B cell (primary cell): ENCODE data around the gene ARHGEF38. TPM values are rescaled to one million over a fixed set of nuclear protein-coding genes. Genes with fewer than 3 reads are reported as not detected.

ENCODE experiments used
- ATAC-seq: fragments of 200-7000 bp; cut with Tn5 transposase; one replicate; pipeline ENCODE4 v1.10.0; 2021; ENCODE audit warnings: low read depth, mild to moderate bottlenecking, moderate number of reproducible peaks, moderate library complexity
- CTCF ChIA-PET: fragments of 350-600 bp; sonication (Branson Sonifier 250); formaldehyde crosslinking; loops from one replicate; lab custom pipeline; 2021; ENCODE audit warnings: antibody characterized with exemption, inconsistent platforms; lab: Charles Lee
- POLR2A ChIA-PET: fragments of 350-600 bp; sonication (Branson Sonifier 250); formaldehyde crosslinking; loops from one replicate; lab custom pipeline; 2021; ENCODE audit warnings: antibody characterized with exemption; lab: Charles Lee
- DNase-seq: peaks from one replicate; pipeline ENCODE4 v3.0.0; 2013
- H2AFZ ChIP-seq: 2 replicates; pipeline ENCODE4 v1.6.1; 2012; ENCODE audit warnings: mild to moderate bottlenecking, low read depth, low read length; ENCODE audit not compliant: insufficient read depth, poor library complexity, severe bottlenecking
- H3K27ac ChIP-seq, 2 donors: 1 replicate in 1 of 2; 2 replicates in 1 of 2; pipeline ENCODE4 v1.5.1; 2012 to 2013; ENCODE audit warnings: low read length in 2 of 2, mild to moderate bottlenecking in 2 of 2, moderate library complexity in 1 of 2
- H3K27me3 ChIP-seq, 4 experiments: fragments of 200-600 bp in 1 of 4; sonication (generic) in 1 of 4; replicated peaks in 1 of 4; 1 replicate in 2 of 4; 2 replicates in 2 of 4; pipeline versions ENCODE4 v1.6.1 to v1.7.0; 2013 to 2016; ENCODE audit warnings: low read length in 3 of 4, mild to moderate bottlenecking in 2 of 4, mixed read lengths in 1 of 4, moderate library complexity in 1 of 4; ENCODE audit not compliant: insufficient read depth in 4 of 4, control insufficient read depth in 3 of 4; ENCODE audit errors: control extremely low read depth in 1 of 4
- H3K36me3 ChIP-seq, 2 experiments: replicated peaks in 1 of 2; 1 replicate in 1 of 2; 2 replicates in 1 of 2; pipeline versions ENCODE4 v1.6.1 to v1.7.1; 2013; ENCODE audit warnings: low read length in 1 of 2; ENCODE audit not compliant: insufficient read depth in 2 of 2, control insufficient read depth in 1 of 2; ENCODE audit errors: control extremely low read depth in 1 of 2, extremely low read depth in 1 of 2
- H3K4me1 ChIP-seq, 2 donors: fragments of 200-600 bp in 1 of 2; sonication (generic) in 1 of 2; 1 replicate in 1 of 2; 2 replicates in 1 of 2; pipeline versions ENCODE4 v1.5.1 to v1.6.1; 2013 to 2017; ENCODE audit warnings: low read length in 2 of 2; ENCODE audit not compliant: control insufficient read depth in 2 of 2, insufficient read depth in 2 of 2
- H3K4me2 ChIP-seq: replicated peaks from 2 replicates; pipeline ENCODE3; 2012; ENCODE audit warnings: mild to moderate bottlenecking, low read depth, low read length; ENCODE audit not compliant: poor library complexity, severe bottlenecking
- H3K4me3 ChIP-seq, 5 experiments: fragments of 200-600 bp in 1 of 5; sonication (generic) in 1 of 5; 1 replicate in 3 of 5; 2 replicates in 2 of 5; pipeline versions ENCODE4 v1.5.1 to v1.7.0; 2011 to 2016; ENCODE audit warnings: low read length in 4 of 5, mild to moderate bottlenecking in 4 of 5, low read depth in 2 of 5, control low read depth in 1 of 5, moderate library complexity in 1 of 5; ENCODE audit not compliant: insufficient read depth in 1 of 5; ENCODE audit errors: control extremely low read depth in 1 of 5, extremely low read depth in 1 of 5
- H3K79me2 ChIP-seq: fragments of 200-600 bp; sonication (generic); one replicate; pipeline ENCODE4 v1.6.0; 2016; ENCODE audit warnings: low read length; ENCODE audit not compliant: control insufficient read depth, insufficient read depth
- H3K9ac ChIP-seq: fragments of 200-600 bp; sonication (generic); 2 replicates; pipeline ENCODE4 v1.6.1; 2017; ENCODE audit warnings: mild to moderate bottlenecking, low read length, moderate library complexity
- H3K9me3 ChIP-seq, 3 donors: one replicate each; pipeline versions ENCODE4 v1.6.1 to v1.7.1; 2013; ENCODE audit warnings: low read length in 2 of 3; ENCODE audit not compliant: control insufficient read depth in 2 of 3, insufficient read depth in 1 of 3; ENCODE audit errors: control extremely low read depth in 1 of 3
- H4K20me1 ChIP-seq: 2 replicates; pipeline ENCODE4 v1.6.0; 2012; ENCODE audit warnings: mild to moderate bottlenecking, low read length; ENCODE audit not compliant: insufficient read depth, control insufficient read depth, poor library complexity, severe bottlenecking
- H3K27ac Mint-ChIP-seq: one replicate; pipeline ENCODE4 v1.8.0; 2021; ENCODE audit warnings: mixed read lengths
- H3K27me3 Mint-ChIP-seq: one replicate; pipeline ENCODE4 v1.8.0; 2021; ENCODE audit warnings: mixed read lengths
- H3K4me1 Mint-ChIP-seq: one replicate; pipeline ENCODE4 v1.8.0; 2021; ENCODE audit warnings: mixed read lengths
- H3K4me3 Mint-ChIP-seq: one replicate; pipeline ENCODE4 v1.8.0; 2021; ENCODE audit warnings: mixed read lengths
- H3K9me3 Mint-ChIP-seq: one replicate; pipeline ENCODE4 v1.8.0; 2022; ENCODE audit warnings: mixed read lengths; ENCODE audit not compliant: insufficient read depth
- CTCF ChIP-seq: fragments of 200-600 bp; IDR thresholded peaks from one replicate; pipeline ENCODE4 v1.8.0; 2022; ENCODE audit warnings: antibody characterized with exemption, mild to moderate bottlenecking
- EZH2 ChIP-seq: IDR thresholded peaks from 2 replicates; pipeline ENCODE4 v1.6.1; 2012; ENCODE audit warnings: borderline replicate concordance, low read depth, mild to moderate bottlenecking, moderate library complexity, low read length; ENCODE audit not compliant: insufficient read depth, poor library complexity, severe bottlenecking
- WGBS: methylation state at CpG from one replicate; pipeline ENCODE4 v1.1.5; 2013; ENCODE audit warnings: missing lambda C conversion rate; ENCODE audit not compliant: insufficient coverage; 5-methylcytosine and 5-hydroxymethylcytosine counted together
- intact Hi-C: fragments of 100-400 bp; cut with micrococcal nuclease; formaldehyde crosslinking; loops from one replicate; pipeline ENCODE4 v1.10.0; 2022
- polyA plus RNA-seq: library from polyadenylated mRNA; depleted of rRNA; stranded (reverse); fragments of >200 nt; gene quantifications from 2 replicates; pipeline ENCODE4 v1.2.3, GENCODE V29; 2012
- total RNA-seq, 2 donors: library from RNA; stranded (reverse); fragments of 120-200 nt in 1 of 2; gene quantifications; 1 replicate in 1 of 2; 2 replicates in 1 of 2; pipeline versions ENCODE4 v1.2.3 to v1.2.4, GENCODE V29; 2013 to 2022

The ARHGEF38 gene
- total and polyA plus RNA-seq, 2 donors (not counting 1 experiment from before 2014, with no cell fraction given), result not detected

GRCh38 chr4:105596684-105597083 lies 44.3 kb downstream of the ARHGEF38 start:
- DNase-seq (no peak), ATAC-seq (no peak)
- Histone ChIP-seq H3K79me2 (no peaks in the 10 kb centered on the region), H3K9me3 (no peaks in the 10 kb centered on the region), H3K27me3 (no peaks in the 10 kb centered on the region), H4K20me1 (no peaks in the 10 kb centered on the region), H3K36me3 (no peaks in the 10 kb centered on the region), H3K4me1 (no peaks in the 10 kb centered on the region), H2AFZ (no peak overlapping the region), H3K27ac (no peak overlapping the region), H3K4me2 (no peak overlapping the region), H3K4me3 (no peak overlapping the region), H3K9ac (no peak overlapping the region)
- Mint-ChIP-seq H3K27ac (no peak overlapping the region), H3K9me3 (no peaks in the 10 kb centered on the region), H3K4me1 (peaks cover 8% of the 10 kb centered on the region), H3K4me3 (no peak overlapping the region), H3K27me3 (peaks cover 14% of the 10 kb centered on the region)
- ChIA-PET CTCF (no interaction called here), POLR2A (no interaction called here)
- intact Hi-C loops, result no loop called here
- 95% methylated on average over 6 of the region's 6 CpGs for WGBS
- TF ChIP-seq CTCF, result no peak
- no peak for TF ChIP-seq EZH2

- Mint-ChIP-seq H3K4me3 (no peak overlapping the region), H3K27me3 (peaks cover 5% of the 10 kb centered on the region), H3K9me3 (no peaks in the 10 kb centered on the region), H3K4me1 (peaks cover 8% of the 10 kb centered on the region), H3K27ac (no peak overlapping the region)
- Histone ChIP-seq H3K36me3 (no peaks in the 10 kb centered on the region), H3K4me1 (no peaks in the 10 kb centered on the region), H3K27ac (no peak overlapping the region), H3K9me3 (no peaks in the 10 kb centered on the region), H3K79me2 (no peaks in the 10 kb centered on the region), H3K4me3 (no peak overlapping the region), H3K9ac (no peak overlapping the region), H4K20me1 (no peaks in the 10 kb centered on the region), H3K4me2 (no peak overlapping the region), H2AFZ (no peak overlapping the region), H3K27me3 (no peaks in the 10 kb centered on the region)
- ATAC-seq (no peak), DNase-seq (no peak)
- WGBS, result no CpG with 5 or more reads among the region's 4 CpGs
- ChIA-PET CTCF (no interaction called here), POLR2A (no interaction called here)
- TF ChIP-seq EZH2, result no peak
- TF ChIP-seq CTCF, result no peak
- intact Hi-C loops, result no loop called here
Observed at GRCh38 chr4:105598052-105598451, 45.6 kb downstream of the ARHGEF38 start.
